PC-3 (cell line): Measurements from ENCODE around the gene EPB41L2. TPM values are rescaled to one million over a fixed set of nuclear protein-coding genes. Genes with fewer than 3 reads are reported as not detected.

Source experiments
- ATAC-seq: fragments of 200-7000 bp; cut with Tn5 transposase; 2 replicates; pipeline ENCODE4 v1.9.1; 2020; ENCODE audit warnings: mild to moderate bottlenecking, moderate library complexity
- BruUV-seq: library from RNA; stranded (reverse); fragments of 400-500 nt; replicated peaks from 2 replicates; lab custom pipeline; 2021; lab: Mats Ljungman, UMichigan
- CTCF ChIA-PET: fragments of 300-600 bp; sonication (Branson Sonifier 250); formaldehyde crosslinking; loops from one replicate; lab custom pipeline; 2022; ENCODE audit warnings: antibody characterized with exemption; lab: Charles Lee
- POLR2A ChIA-PET: fragments of 300-600 bp; sonication (Branson Sonifier 250); formaldehyde crosslinking; loops from one replicate; lab custom pipeline; 2022; ENCODE audit warnings: antibody characterized with exemption; ENCODE audit not compliant: unreplicated experiment; lab: Charles Lee
- DNase-seq: peaks from one replicate; pipeline ENCODE4 v3.0.0-alpha.2; 2015
- H2AFZ ChIP-seq: fragments of 300-600 bp; sonication (generic); 2 replicates; pipeline ENCODE4 v1.6.0; 2016; ENCODE audit warnings: antibody characterized with exemption, low read length
- H3F3A ChIP-seq: fragments of 300-600 bp; sonication (generic); one replicate; pipeline ENCODE4 v1.6.0; 2017; ENCODE audit warnings: antibody characterized with exemption, low read length, control low read depth, mild to moderate bottlenecking; ENCODE audit not compliant: unreplicated experiment
- H3K27ac ChIP-seq: fragments of 300-600 bp; sonication (generic); 2 replicates; pipeline ENCODE4 v1.5.1; 2016; ENCODE audit warnings: mild to moderate bottlenecking, low read length
- H3K27me3 ChIP-seq: fragments of 300-600 bp; sonication (generic); 2 replicates; pipeline ENCODE4 v1.6.1; 2016; ENCODE audit warnings: low read length, mixed read lengths
- H3K36me3 ChIP-seq: fragments of 300-600 bp; sonication (generic); 2 replicates; pipeline ENCODE4 v1.6.1; 2016; ENCODE audit warnings: low read depth, mixed run types, low read length, mixed read lengths
- H3K4me1 ChIP-seq: fragments of 300-600 bp; sonication (generic); 2 replicates; pipeline ENCODE4 v1.5.1; 2016; ENCODE audit warnings: low read length; ENCODE audit not compliant: insufficient read depth
- H3K4me2 ChIP-seq: fragments of 300-600 bp; sonication (generic); 2 replicates; pipeline ENCODE4 v1.6.0; 2016; ENCODE audit warnings: low read length
- H3K4me3 ChIP-seq: fragments of 300-600 bp; sonication (generic); 2 replicates; pipeline ENCODE4 v1.5.1; 2016; ENCODE audit warnings: mild to moderate bottlenecking, low read length, mixed read lengths
- H3K79me2 ChIP-seq: fragments of 300-600 bp; sonication (generic); 2 replicates; pipeline ENCODE4 v1.6.1; 2017; ENCODE audit warnings: low read length, mixed read lengths
- H3K9ac ChIP-seq: fragments of 300-600 bp; sonication (generic); 2 replicates; pipeline ENCODE4 v1.6.0; 2016; ENCODE audit warnings: mild to moderate bottlenecking, low read length
- H3K9me2 ChIP-seq: fragments of 300-600 bp; sonication (generic); replicated peaks from 2 replicates; pipeline ENCODE4 v1.6.1; 2016; ENCODE audit warnings: mixed run types, low read length, mixed read lengths
- H3K9me3 ChIP-seq: fragments of 300-600 bp; sonication (generic); 2 replicates; pipeline ENCODE4 v1.6.1; 2016; ENCODE audit warnings: low read length, mixed read lengths
- H4K20me1 ChIP-seq: fragments of 300-600 bp; sonication (generic); 2 replicates; pipeline ENCODE4 v1.6.1; 2016; ENCODE audit warnings: low read length, mixed read lengths
- CTCF ChIP-seq: fragments of 300-600 bp; sonication (generic); conservative IDR thresholded peaks from 2 replicates; pipeline ENCODE4 v1.5.1; 2017; ENCODE audit warnings: antibody characterized with exemption, low read depth, mild to moderate bottlenecking, low read length
- EZH2 ChIP-seq: fragments of 300-600 bp; sonication (generic); IDR thresholded peaks from one replicate; pipeline ENCODE4 v1.6.1; 2017; ENCODE audit warnings: antibody characterized with exemption, mild to moderate bottlenecking, low read length; ENCODE audit not compliant: unreplicated experiment
- EZH2phosphoT487 ChIP-seq: fragments of 300-600 bp; sonication (generic); IDR thresholded peaks from 2 replicates; pipeline ENCODE4 v1.6.1; 2018; ENCODE audit warnings: mild to moderate bottlenecking, antibody characterized with exemption, low read length, borderline replicate concordance
- intact Hi-C: fragments of 100-400 bp; cut with micrococcal nuclease; formaldehyde crosslinking; loops from 2 replicates; pipeline ENCODE4 v1.9.0; 2023
- total RNA-seq: library from RNA; depleted of rRNA; stranded (reverse); fragments of >200 nt; gene quantifications from 2 replicates; pipeline ENCODE4 v1.2.3, GENCODE V29; 2014

EPB41L2 gene
- total RNA-seq, 1 experiment from 2014 or later = 26.9 TPM

DNA sequence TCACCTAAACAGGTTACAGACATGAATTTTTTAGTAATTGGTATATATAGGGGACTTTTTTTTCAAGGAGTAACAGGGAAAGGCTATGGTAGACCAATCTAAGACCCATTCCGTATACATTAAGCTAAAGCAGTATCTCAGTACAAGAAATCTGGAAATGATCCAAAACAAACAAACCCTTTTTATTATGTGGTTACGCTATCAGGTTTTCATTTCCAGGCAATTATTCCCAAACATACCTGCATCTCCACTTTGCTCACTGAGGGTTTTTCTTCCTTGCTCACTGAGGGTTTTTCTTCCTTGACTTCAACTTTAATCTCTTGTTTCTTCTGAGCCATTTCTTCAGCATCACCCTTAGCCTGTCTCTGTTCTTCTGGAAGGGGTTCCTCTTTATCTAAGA, 107.3 kb downstream of the EPB41L2 start:
- POLR2A ChIA-PET = no interaction called here
- H3K27ac ChIP-seq = no peak overlapping the region
- no peaks in the 10 kb centered on the region for H3K9me2 ChIP-seq
- H3K79me2 ChIP-seq = peaks cover 26% of the 10 kb centered on the region
- TF ChIP-seq CTCF (no peak), EZH2 (no peak), EZH2phosphoT487 (no peak)
- H3K4me3 ChIP-seq = no peak overlapping the region
- CTCF ChIA-PET = no interaction called here
- peaks cover 20% of the 10 kb centered on the region for H3K4me1 ChIP-seq
- no peaks in the 10 kb centered on the region for H3F3A ChIP-seq
- H4K20me1 ChIP-seq = no peaks in the 10 kb centered on the region
- H2AFZ ChIP-seq = no peak overlapping the region
- no peaks in the 10 kb centered on the region for H3K9me3 ChIP-seq
- TSS peak; percentile 87 for BruUV-seq
- peak; percentile 53 for DNase-seq
- intact Hi-C loops = no loop called here
- no peak overlapping the region for H3K4me2 ChIP-seq
- no peaks in the 10 kb centered on the region for H3K27me3 ChIP-seq
- no peak overlapping the region for H3K9ac ChIP-seq
- no peak for ATAC-seq
- H3K36me3 ChIP-seq = no peaks in the 10 kb centered on the region

DNA sequence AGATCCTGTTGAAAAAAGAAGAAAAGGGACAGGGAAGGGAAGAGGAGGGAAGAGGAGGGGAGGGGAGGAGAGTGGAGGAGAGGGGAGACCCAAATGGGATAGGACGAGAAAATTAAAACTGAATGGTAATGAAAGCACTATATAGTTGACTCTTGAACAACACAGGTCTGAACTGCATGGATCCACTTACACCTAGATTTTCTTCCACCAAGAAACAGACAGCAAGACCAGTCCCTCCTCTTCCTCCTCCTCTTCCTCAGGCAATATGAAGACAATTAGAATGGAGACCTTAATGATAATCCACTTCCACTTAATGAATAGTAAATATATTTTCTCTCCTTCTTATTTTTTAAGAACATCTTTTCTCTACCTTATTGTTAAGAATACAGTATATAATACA, 113.5 kb downstream of the EPB41L2 start:
- ChIA-PET POLR2A (no interaction called here), CTCF (no interaction called here)
- peaks cover 16% of the 10 kb centered on the region for H3K4me1 ChIP-seq
- no peak for DNase-seq
- H3K4me3 ChIP-seq = no peak overlapping the region
- TF ChIP-seq EZH2phosphoT487 (no peak), CTCF (no peak), EZH2 (no peak)
- H3K9ac ChIP-seq = no peak overlapping the region
- H3K27me3 ChIP-seq = no peaks in the 10 kb centered on the region
- no TSS peak for BruUV-seq
- no peak overlapping the region for H3K27ac ChIP-seq
- H3K4me2 ChIP-seq = no peak overlapping the region
- H2AFZ ChIP-seq = no peak overlapping the region
- no peaks in the 10 kb centered on the region for H3K9me3 ChIP-seq
- H4K20me1 ChIP-seq = no peaks in the 10 kb centered on the region
- H3K9me2 ChIP-seq = no peaks in the 10 kb centered on the region
- H3F3A ChIP-seq = no peaks in the 10 kb centered on the region
- ATAC-seq = no peak
- intact Hi-C loops = no loop called here
- H3K36me3 ChIP-seq = no peaks in the 10 kb centered on the region
- no peaks in the 10 kb centered on the region for H3K79me2 ChIP-seq

GRCh38 chr6:130947464-130947863, 115.6 kb downstream of the EPB41L2 start:
- no peak overlapping the region for H3K4me3 ChIP-seq
- H2AFZ ChIP-seq = no peak overlapping the region
- H3K4me2 ChIP-seq = no peak overlapping the region
- TF ChIP-seq EZH2 (no peak), CTCF (no peak), EZH2phosphoT487 (no peak)
- H3K36me3 ChIP-seq = no peaks in the 10 kb centered on the region
- H3K4me1 ChIP-seq = peaks cover 16% of the 10 kb centered on the region
- intact Hi-C loops = no loop called here
- no peaks in the 10 kb centered on the region for H3F3A ChIP-seq
- BruUV-seq = no TSS peak
- no peaks in the 10 kb centered on the region for H3K79me2 ChIP-seq
- CTCF ChIA-PET = no interaction called here
- H3K27me3 ChIP-seq = no peaks in the 10 kb centered on the region
- DNase-seq = no peak
- no peak overlapping the region for H3K9ac ChIP-seq
- no peaks in the 10 kb centered on the region for H3K9me3 ChIP-seq
- H3K27ac ChIP-seq = no peak overlapping the region
- no peaks in the 10 kb centered on the region for H3K9me2 ChIP-seq
- H4K20me1 ChIP-seq = no peaks in the 10 kb centered on the region
- no peak for ATAC-seq
- POLR2A ChIA-PET = no interaction called here
